Measurements from ENCODE around the gene HCAR2. TPM values are rescaled to one million over a fixed set of nuclear protein-coding genes. Genes with fewer than 3 reads are reported as not detected.
"Not testable (repeated sequence)": the region's sequence is repeated elsewhere in the genome, so short reads cannot be mapped to it uniquely, and the experiment has no call there.

The HCAR2 gene
- not detected for total RNA-seq

- DNase-seq (ENCODE audit: low spot score); ATAC-seq: not testable (repeated sequence)
These were observed at the start of gene HCAR2 for GRCh38 chr12:122702890-122703611. HCAR2 (minus strand) TSS chr12:122703357; CDS start chr12:122703283, 74 bp downstream.

- ATAC-seq, result peak; percentile 99
These were observed 49.5 kb upstream of the HCAR2 start, which contains the start of gene DENR for GRCh38 chr12:122752464-122753318. DENR (plus strand) TSS chr12:122752824; CDS start chr12:122753702, 878 bp downstream.

GRCh38 chr12:122750781-122751515 lies 47.8 kb upstream of the HCAR2 start:
- not testable (repeated sequence) for DNase-seq (ENCODE audit: low spot score); ATAC-seq

More at GRCh38 chr12:122752464-122753318, 49.5 kb upstream of the HCAR2 start, which contains the start of gene DENR:
- DNase-seq (ENCODE audit: low spot score), result peak; percentile 99

- ATAC-seq, result no peak
- no peak for DNase-seq (ENCODE audit: low spot score)
These were observed 46.6 kb upstream of the HCAR2 start for GRCh38 chr12:122749569-122750332.

GRCh38 chr12:122747224-122748135 lies 44.3 kb upstream of the HCAR2 start:
- ATAC-seq (no peak), DNase-seq (ENCODE audit: low spot score) (no peak)

- ATAC-seq, result peak; percentile 26
- no peak for DNase-seq (ENCODE audit: low spot score)
These were observed 40.9 kb upstream of the HCAR2 start for GRCh38 chr12:122743895-122744525.

- ATAC-seq (no peak), DNase-seq (ENCODE audit: low spot score) (no peak)
These were observed 37.2 kb upstream of the HCAR2 start for GRCh38 chr12:122740351-122740750.

- DNase-seq (ENCODE audit: low spot score), result no peak
- no peak for ATAC-seq
These were observed 35.4 kb upstream of the HCAR2 start for GRCh38 chr12:122738571-122738970.

- no peak for ATAC-seq
- no peak for DNase-seq (ENCODE audit: low spot score)
These were observed 29.5 kb upstream of the HCAR2 start for GRCh38 chr12:122732611-122733010.

- DNase-seq (ENCODE audit: low spot score) (peak; percentile 19), ATAC-seq (no peak)
These were observed 29.0 kb upstream of the HCAR2 start for GRCh38 chr12:122732170-122732569.

GRCh38 chr12:122730215-122731014 lies 27.3 kb upstream of the HCAR2 start, which contains the start of gene HCAR1:
HCAR1 (minus strand) TSS chr12:122730844; CDS start chr12:122730339, 505 bp downstream.
- DNase-seq (ENCODE audit: low spot score) (no peak), ATAC-seq (no peak)

GRCh38 chr12:122729583-122730214 lies 26.5 kb upstream of the HCAR2 start:
- no peak for DNase-seq (ENCODE audit: low spot score)
- ATAC-seq, result no peak

GRCh38 chr12:122726080-122726558 lies 23.0 kb upstream of the HCAR2 start:
- DNase-seq (ENCODE audit: low spot score) (no peak), ATAC-seq (no peak)

GRCh38 chr12:122725452-122726079 lies 22.4 kb upstream of the HCAR2 start:
- DNase-seq (ENCODE audit: low spot score) (no peak), ATAC-seq (no peak)

- ATAC-seq (no peak), DNase-seq (ENCODE audit: low spot score) (no peak)
These were observed 21.6 kb upstream of the HCAR2 start for GRCh38 chr12:122724641-122725243.

- ATAC-seq, result no peak
- no peak for DNase-seq (ENCODE audit: low spot score)
These were observed 19.2 kb upstream of the HCAR2 start for GRCh38 chr12:122722387-122722786.
